HG02852 (cell line): ENCODE measurements around the gene STK10.
"Not testable (repeated sequence)": the region's sequence is repeated elsewhere in the genome, so short reads cannot be mapped to it uniquely, and the experiment has no call there.

Experiments
- ATAC-seq: cut with Tn5 transposase; IDR thresholded peaks from one replicate; pipeline ENCODE4 v1.9.1; 2021; ENCODE audit warnings: mild to moderate bottlenecking, moderate library complexity; ENCODE audit not compliant: unreplicated experiment

STK10 gene

GRCh38 chr5:172029876-172030275, 158.1 kb downstream of the STK10 start:
- ATAC-seq: no peak

DNA sequence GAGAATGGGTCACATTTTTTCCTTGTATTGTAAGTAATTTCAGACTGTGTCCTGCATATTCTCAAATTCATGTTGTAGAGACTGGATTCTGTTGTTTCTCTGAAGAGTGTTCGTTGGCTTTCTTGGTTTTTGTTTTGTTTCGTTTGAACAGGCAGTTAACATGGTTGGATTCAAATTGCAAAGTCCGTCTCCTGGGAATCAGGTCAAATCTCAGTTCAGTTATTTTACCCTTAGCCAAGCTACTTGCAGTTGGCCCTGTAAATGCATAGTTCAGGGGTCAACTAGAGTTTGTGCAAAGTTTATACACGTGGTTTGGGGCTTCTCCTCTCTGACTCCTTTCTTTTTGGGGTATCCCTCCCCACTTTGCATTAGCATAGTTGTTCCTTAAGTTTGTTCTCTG, 159.9 kb downstream of the STK10 start:
- ATAC-seq: no peak

GRCh38 chr5:172020110-172020786, 167.8 kb downstream of the STK10 start:
- ATAC-seq: not testable (repeated sequence)

DNA sequence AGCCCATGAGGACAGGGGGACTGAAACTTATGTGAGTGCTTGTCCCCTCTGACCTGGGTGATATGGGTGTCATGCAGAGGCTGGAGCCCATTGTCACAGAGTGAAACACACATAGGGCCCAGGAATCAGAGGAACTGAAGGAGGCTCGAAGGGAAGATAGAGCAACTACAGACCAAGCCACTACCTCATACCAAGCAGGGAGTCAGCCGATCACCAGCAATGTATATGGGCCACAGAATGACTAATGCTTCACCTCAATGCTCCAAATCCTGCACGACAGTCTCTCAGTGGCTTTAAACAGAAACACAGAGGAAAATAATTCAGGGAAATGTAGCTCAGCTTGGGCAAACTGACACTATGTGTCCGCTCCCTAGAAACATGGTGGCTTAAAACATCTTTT, 172.7 kb downstream of the STK10 start:
- ATAC-seq: no peak

GRCh38 chr5:172010278-172010677, 177.7 kb downstream of the STK10 start:
- no peak for ATAC-seq

GRCh38 chr5:172009536-172010270, 178.3 kb downstream of the STK10 start:
- no peak for ATAC-seq

GRCh38 chr5:172008689-172009141, 179.3 kb downstream of the STK10 start:
- ATAC-seq: no peak

- ATAC-seq: no peak
Measured at GRCh38 chr5:172008111-172008455, 179.9 kb downstream of the STK10 start.

DNA sequence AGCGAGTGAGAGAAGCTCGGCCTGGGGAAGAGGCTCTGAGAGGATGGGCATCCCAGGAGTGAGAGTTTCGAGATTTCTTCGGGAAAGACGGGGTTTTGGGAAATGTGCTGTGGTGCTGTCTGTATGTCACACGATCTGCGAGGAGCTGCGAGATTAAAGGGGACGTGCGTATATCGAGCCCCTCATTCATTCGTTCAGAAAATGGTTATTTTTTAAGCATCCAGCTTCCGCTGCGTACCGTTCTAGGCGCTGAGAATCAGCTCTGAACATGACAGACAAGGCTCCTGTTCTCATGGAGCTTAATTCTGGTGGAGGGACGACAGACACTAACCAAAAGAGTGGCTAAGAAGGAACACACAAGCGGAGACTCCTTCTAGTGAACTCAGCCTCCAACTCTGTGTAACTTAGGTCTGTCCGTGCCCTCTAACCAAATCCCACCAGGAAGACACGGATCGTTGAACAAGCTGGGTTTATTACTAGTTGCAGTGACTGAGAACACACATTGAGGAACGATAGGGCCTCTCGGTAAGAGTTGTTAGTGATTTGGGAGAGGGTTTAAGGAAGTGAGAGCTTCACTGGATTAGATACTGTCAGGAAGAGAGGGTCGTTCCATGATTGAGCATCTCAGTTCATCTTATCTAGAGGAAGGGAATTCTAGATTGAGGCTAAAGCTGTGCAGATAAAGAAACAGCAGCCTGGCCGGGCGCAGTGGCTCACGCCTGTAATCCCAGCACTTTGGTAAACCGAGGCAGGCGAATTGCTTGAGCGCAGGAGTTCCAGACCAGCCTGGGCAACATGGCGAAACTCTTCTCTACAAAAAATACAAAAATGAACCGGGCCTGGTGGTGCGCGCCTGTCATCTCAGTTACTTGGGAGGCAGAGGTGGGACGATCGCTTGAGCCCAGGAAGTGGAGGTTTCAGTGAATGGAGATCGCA, 180.6 kb downstream of the STK10 start:
- no peak for ATAC-seq

DNA sequence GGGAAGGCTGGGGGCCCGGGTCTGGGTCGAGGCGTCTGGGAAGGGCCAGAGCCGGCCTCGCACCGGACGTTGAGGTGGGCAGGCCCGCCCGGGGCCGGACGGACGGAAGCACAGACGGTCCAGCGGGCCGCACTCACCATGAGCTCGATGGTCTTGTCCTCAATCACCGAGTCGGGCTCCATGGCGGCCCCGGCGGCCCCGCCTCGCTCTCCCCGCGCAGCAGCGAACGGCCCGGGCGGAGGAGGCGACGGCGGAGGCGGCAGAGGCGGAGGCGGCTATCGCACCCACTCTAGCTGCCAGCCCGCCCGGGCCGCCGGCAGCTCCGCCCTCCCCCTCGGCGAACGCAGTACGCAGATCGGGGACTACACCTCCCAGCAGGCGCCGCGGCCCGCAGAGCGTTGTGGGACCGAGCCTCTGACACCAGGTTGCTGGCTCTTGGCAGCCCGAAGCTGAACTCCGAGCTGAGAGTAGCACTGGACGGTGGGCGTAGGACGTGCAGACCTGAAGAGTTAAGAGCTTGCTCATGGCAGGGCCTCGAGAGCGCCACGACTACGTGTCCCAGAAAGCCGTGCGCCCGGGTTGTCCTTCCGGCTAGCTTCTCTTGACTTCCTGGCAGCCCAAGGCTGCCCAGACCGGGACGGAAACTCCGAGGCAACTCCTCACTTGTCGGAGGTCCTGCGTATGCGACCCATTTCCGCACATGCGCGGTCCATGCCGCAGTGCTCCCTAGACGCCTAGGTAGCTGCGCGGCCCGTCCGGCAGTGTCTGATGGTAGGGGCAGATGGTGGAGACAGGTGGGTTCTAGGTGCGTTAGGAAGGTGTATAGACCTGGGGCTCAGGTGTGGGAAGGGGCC, 181.5 kb downstream of the STK10 start, which contains the start of gene FBXW11:
TSS of gene FBXW11 (minus strand) at position 318 of the 854 bp plus-strand sequence. CDS start at position 182, 136 bp downstream.
- ATAC-seq: peak; percentile 80

GRCh38 chr5:172005708-172006320, 182.2 kb downstream of the STK10 start:
- ATAC-seq: peak; percentile 4

DNA sequence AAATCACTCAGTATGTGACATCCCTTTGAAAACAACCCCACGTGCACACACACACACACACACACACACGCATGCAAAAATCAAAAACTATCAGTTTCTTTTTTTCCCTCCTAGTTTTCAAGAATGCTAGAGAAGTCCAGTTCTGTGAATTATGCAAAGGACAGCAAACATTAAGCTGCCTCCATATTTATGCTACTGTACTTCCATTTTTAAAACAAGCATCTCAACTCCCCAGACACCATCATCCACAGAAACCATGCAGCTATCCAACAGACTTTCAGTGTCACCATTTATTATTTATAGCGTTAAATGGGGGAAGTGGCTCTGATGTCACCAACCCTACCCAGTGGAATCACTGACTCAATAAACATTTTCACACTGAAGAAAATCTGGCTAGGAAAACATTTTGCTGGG, 183.2 kb downstream of the STK10 start:
- ATAC-seq: no peak

GRCh38 chr5:172003746-172004145, 184.3 kb downstream of the STK10 start:
- ATAC-seq: no peak

- no peak for ATAC-seq
Measured at GRCh38 chr5:172002840-172003512, 185.0 kb downstream of the STK10 start.

DNA sequence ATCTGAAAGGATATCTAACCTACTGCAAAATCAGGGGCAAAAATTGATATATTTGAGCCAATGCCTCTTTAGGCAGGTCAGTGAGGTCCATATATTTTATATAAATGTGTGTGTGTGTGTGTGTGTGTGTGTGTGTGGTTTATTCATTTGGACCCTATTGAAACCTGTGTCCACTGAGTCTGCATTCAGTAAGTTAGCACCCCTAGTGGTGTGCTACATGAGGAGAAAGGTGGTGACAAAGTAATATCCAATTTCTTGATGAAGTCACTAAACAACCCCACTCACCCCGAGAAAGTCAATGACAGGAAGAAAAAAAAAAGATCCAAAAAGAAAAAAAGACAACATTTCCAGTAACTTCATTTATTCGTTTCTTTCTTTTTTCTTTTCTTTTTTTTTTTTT, 185.7 kb downstream of the STK10 start:
- ATAC-seq: no peak

DNA sequence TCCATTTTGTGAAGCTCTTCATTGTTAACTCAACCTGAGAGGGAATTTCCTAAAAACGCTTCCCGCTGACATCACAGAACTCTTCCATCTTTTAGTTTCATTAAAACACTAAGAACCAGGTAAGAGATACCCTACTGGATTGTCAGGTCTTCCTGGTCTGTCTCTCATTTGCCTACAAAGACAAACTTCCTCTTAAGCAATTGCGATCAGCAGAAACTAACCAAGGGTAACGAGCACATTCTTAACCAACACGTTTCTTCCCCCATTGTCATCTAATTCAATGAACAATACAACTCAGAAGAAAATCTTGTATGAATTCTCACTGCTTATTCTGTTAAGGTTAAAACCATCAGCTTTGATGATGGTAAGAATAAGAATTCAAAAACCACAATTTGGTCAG, 188.1 kb downstream of the STK10 start:
- no peak for ATAC-seq

- ATAC-seq: no peak
Measured at GRCh38 chr5:171999100-171999499, 188.9 kb downstream of the STK10 start.

DNA sequence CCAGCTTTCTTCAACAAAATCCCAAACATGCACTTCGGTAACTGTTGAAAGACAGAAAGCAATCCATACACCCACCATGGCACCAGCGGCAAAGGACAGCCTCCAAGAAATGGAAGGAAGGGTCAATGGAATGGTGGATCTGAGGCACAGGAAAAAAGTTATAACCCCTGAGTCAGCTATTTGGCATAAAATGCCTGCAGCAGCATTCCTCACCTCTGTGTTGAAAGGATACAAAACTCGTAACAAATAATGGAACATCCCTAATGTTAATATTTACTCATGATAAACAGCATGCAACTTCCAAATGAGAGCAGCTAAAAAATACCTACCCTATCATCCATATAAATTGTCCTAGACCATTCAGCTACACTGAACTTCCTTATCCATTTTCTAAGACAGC, 191.0 kb downstream of the STK10 start:
- no peak for ATAC-seq

GRCh38 chr5:171992813-171993212, 195.2 kb downstream of the STK10 start:
- no peak for ATAC-seq
